Chondrocyte (in vitro differentiated cells): ENCODE results near the gene CILP. TPM values are rescaled to one million over a fixed set of nuclear protein-coding genes. Genes with fewer than 3 reads are reported as not detected.
A peak's percentile ranks its signal among the peaks of the same experiment; 100 is the strongest.
"Not testable (repeated sequence)": the region's sequence is repeated elsewhere in the genome, so short reads cannot be mapped to it uniquely, and the experiment has no call there.

Source experiments
- DNase-seq: peaks from one replicate; pipeline ENCODE4 v3.0.0; 2021; ENCODE audit warnings: mixed read lengths, low spot score
- H3K27ac Mint-ChIP-seq: one replicate; pipeline ENCODE4 v1.8.0; 2021; ENCODE audit warnings: mild to moderate bottlenecking, moderate library complexity, mixed read lengths; ENCODE audit not compliant: unreplicated experiment
- H3K27me3 Mint-ChIP-seq: 2 replicates; pipeline ENCODE4 v1.8.0; 2021; ENCODE audit warnings: low read depth, mixed read lengths
- H3K36me3 Mint-ChIP-seq: 2 replicates; pipeline ENCODE4 v1.8.0; 2021; ENCODE audit warnings: low read depth, mixed read lengths
- H3K4me1 Mint-ChIP-seq: 2 replicates; pipeline ENCODE4 v1.8.0; 2021; ENCODE audit warnings: low read depth, mild to moderate bottlenecking, mixed read lengths
- H3K4me3 Mint-ChIP-seq: one replicate; pipeline ENCODE4 v1.8.0; 2021; ENCODE audit warnings: mild to moderate bottlenecking, moderate library complexity, mixed read lengths; ENCODE audit not compliant: unreplicated experiment
- H3K9me3 Mint-ChIP-seq: 2 replicates; pipeline ENCODE4 v1.8.0; 2021; ENCODE audit warnings: low read depth, mixed read lengths
- total RNA-seq: library from RNA; stranded (reverse); gene quantifications from 3 replicates; pipeline ENCODE4 v1.2.1, GENCODE V29; 2021
- TF ChIP-seq, protein P1 (sequence below): fragments of 200-600 bp; sonication (generic); IDR thresholded peaks from 2 replicates; pipeline ENCODE4 v1.5.0; 2021; ENCODE audit warnings: antibody characterized with exemption, mild to moderate bottlenecking, moderate library complexity

CILP gene
- total RNA-seq, 1 donor from 2014 or later: 0.22 TPM

GRCh38 chr15:65183865-65184159 is 27.5 kb downstream of the CILP start:
- Mint-ChIP-seq H3K27ac (peak overlapping the region; percentile 97), H3K36me3 (peaks cover under 1% of the 10 kb centered on the region), H3K4me3 (peak overlapping the region; percentile 87), H3K4me1 (peaks cover 31% of the 10 kb centered on the region), H3K9me3 (no peaks in the 10 kb centered on the region), H3K27me3 (no peaks in the 10 kb centered on the region)
- TF ChIP-seq, protein P1, sequence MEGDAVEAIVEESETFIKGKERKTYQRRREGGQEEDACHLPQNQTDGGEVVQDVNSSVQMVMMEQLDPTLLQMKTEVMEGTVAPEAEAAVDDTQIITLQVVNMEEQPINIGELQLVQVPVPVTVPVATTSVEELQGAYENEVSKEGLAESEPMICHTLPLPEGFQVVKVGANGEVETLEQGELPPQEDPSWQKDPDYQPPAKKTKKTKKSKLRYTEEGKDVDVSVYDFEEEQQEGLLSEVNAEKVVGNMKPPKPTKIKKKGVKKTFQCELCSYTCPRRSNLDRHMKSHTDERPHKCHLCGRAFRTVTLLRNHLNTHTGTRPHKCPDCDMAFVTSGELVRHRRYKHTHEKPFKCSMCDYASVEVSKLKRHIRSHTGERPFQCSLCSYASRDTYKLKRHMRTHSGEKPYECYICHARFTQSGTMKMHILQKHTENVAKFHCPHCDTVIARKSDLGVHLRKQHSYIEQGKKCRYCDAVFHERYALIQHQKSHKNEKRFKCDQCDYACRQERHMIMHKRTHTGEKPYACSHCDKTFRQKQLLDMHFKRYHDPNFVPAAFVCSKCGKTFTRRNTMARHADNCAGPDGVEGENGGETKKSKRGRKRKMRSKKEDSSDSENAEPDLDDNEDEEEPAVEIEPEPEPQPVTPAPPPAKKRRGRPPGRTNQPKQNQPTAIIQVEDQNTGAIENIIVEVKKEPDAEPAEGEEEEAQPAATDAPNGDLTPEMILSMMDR: peak; percentile 54
- no peak for DNase-seq

GRCh38 chr15:65182538-65182937 is 28.7 kb downstream of the CILP start:
- peaks cover 31% of the 10 kb centered on the region for H3K4me1 Mint-ChIP-seq
- TF ChIP-seq, protein P1: no peak
- no peak for DNase-seq
- no peaks in the 10 kb centered on the region for H3K27me3 Mint-ChIP-seq
- H3K36me3 Mint-ChIP-seq: peaks cover 3% of the 10 kb centered on the region
- peak overlapping the region; percentile 87 for H3K4me3 Mint-ChIP-seq
- no peaks in the 10 kb centered on the region for H3K9me3 Mint-ChIP-seq
- H3K27ac Mint-ChIP-seq: peak overlapping the region; percentile 91

- not testable (repeated sequence) for H3K27me3 Mint-ChIP-seq, H3K9me3 Mint-ChIP-seq, H3K27ac Mint-ChIP-seq, DNase-seq, H3K36me3 Mint-ChIP-seq
- Mint-ChIP-seq H3K4me3 (peak overlapping the region; percentile 22), H3K4me1 (peaks cover 31% of the 10 kb centered on the region)
Observed at GRCh38 chr15:65181582-65182353, 29.5 kb downstream of the CILP start.

- Mint-ChIP-seq H3K27ac (no peak overlapping the region), H3K27me3 (no peaks in the 10 kb centered on the region), H3K4me3 (no peak overlapping the region), H3K36me3 (peaks cover 3% of the 10 kb centered on the region), H3K9me3 (no peaks in the 10 kb centered on the region), H3K4me1 (peaks cover 32% of the 10 kb centered on the region)
- DNase-seq: no peak
- TF ChIP-seq, protein P1: no peak
Observed at GRCh38 chr15:65180167-65180566, 31.1 kb downstream of the CILP start.

DNA sequence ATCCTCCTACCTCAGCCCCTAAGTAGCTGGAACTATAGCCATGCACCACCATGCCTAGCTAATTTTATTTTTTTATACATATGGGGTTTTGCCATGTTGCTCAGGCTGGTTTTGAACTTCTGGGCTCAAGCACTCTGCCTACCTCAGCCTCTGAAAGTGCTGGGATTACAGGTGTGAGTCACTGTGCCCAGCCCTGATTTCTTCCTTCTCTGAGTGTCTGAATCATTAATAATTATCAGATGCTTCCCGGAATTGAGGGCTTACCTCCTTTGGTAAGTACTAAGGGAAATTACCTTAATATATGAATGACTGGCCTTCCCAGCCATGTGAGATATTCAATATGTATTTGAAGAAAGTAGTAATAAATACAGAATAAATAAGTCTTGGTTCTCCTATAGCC is 33.4 kb downstream of the CILP start:
- Mint-ChIP-seq H3K4me3 (no peak overlapping the region), H3K4me1 (peaks cover 26% of the 10 kb centered on the region), H3K27me3 (no peaks in the 10 kb centered on the region), H3K36me3 (peaks cover 6% of the 10 kb centered on the region), H3K27ac (no peak overlapping the region), H3K9me3 (no peaks in the 10 kb centered on the region)
- DNase-seq: no peak
- TF ChIP-seq, protein P1: no peak

- DNase-seq: no peak
- H3K4me3 Mint-ChIP-seq: no peak overlapping the region
Observed at GRCh38 chr15:65176056-65176455, 35.2 kb downstream of the CILP start.

More at GRCh38 chr15:65176056-65176455, 35.2 kb downstream of the CILP start:
- Mint-ChIP-seq H3K27ac (no peak overlapping the region), H3K4me1 (peaks cover 14% of the 10 kb centered on the region), H3K9me3 (no peaks in the 10 kb centered on the region), H3K27me3 (no peaks in the 10 kb centered on the region), H3K36me3 (peaks cover 9% of the 10 kb centered on the region)
- TF ChIP-seq, protein P1: no peak
